AG09319 (cell line): ENCODE results near the gene STIM2.

Experiments
- DNase-seq: peaks from one replicate; pipeline ENCODE4 v3.0.0-alpha.2; 2010; ENCODE audit warnings: low read depth; ENCODE audit errors: extremely low read depth
- TF ChIP-seq, protein P1 (sequence below): IDR thresholded peaks from 2 replicates; pipeline ENCODE4 v1.5.1; 2011; ENCODE audit warnings: low read depth, mild to moderate bottlenecking, inconsistent platforms, low read length, moderate library complexity

Gene STIM2

DNA sequence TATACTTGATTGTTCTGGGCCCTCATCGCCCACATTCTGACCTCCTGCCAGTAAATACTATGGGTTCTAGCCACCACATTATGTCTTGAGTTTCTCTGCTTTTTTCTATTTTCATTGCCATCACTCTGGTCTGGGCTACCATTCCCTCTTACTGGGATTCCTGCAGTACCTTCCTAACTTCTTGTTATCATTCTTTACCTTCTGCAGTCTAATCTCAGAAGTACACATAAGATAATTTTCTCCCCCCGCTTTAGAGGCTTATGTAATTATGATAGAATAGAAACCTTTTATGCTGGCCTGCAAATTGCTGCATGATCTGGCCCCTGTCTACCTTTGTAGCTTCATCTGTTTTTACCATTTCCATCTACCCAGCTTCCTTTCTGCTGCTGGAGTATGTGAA is 19.2 kb downstream of the STIM2 start:
- DNase-seq: no peak
- TF ChIP-seq, protein P1, sequence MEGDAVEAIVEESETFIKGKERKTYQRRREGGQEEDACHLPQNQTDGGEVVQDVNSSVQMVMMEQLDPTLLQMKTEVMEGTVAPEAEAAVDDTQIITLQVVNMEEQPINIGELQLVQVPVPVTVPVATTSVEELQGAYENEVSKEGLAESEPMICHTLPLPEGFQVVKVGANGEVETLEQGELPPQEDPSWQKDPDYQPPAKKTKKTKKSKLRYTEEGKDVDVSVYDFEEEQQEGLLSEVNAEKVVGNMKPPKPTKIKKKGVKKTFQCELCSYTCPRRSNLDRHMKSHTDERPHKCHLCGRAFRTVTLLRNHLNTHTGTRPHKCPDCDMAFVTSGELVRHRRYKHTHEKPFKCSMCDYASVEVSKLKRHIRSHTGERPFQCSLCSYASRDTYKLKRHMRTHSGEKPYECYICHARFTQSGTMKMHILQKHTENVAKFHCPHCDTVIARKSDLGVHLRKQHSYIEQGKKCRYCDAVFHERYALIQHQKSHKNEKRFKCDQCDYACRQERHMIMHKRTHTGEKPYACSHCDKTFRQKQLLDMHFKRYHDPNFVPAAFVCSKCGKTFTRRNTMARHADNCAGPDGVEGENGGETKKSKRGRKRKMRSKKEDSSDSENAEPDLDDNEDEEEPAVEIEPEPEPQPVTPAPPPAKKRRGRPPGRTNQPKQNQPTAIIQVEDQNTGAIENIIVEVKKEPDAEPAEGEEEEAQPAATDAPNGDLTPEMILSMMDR: no peak

DNA sequence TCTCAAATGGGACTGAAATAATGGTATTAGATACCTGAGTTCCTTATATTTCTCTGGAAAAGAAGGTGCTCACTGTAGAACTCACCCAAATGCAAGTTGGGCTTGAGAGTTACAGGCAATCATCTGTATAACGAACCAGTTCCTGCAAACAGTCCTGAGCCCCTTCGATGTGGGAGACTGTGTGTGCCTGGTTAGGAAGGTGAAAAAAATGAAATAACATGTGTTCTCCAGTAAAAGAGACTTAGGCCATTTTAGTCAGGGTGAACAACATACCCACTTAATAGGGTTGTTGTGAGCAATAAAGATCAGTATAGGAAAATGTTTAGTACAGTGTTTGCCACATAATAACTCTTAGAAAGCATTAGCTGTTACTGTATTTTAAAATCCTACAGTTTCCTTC is 23.4 kb downstream of the STIM2 start:
- no peak for DNase-seq
- TF ChIP-seq, protein P1: no peak

DNA sequence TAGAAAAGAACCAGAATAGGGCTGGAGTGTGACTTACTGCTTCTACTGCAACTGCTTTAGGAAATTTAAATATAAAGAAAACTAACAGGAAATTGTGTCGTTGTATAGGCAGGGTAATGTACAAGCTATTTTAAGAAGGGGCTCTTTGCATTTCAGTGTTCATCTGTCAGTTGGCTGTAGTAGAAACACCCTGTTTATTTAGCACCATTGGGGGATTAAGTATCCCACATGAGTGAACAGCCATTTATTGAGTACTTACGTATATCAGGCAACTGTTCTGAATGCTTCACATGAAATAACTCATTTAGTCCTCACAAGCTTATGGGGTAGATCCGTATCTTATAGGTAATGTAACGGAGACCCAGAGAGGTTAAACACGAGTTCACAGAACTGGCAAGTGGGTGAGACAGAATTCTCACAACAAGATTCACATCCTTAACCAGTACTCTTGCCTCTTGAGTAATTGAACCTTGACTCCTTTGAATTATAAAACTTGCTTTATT is 23.9 kb downstream of the STIM2 start:
- TF ChIP-seq, protein P1: no peak
- no peak for DNase-seq

DNA sequence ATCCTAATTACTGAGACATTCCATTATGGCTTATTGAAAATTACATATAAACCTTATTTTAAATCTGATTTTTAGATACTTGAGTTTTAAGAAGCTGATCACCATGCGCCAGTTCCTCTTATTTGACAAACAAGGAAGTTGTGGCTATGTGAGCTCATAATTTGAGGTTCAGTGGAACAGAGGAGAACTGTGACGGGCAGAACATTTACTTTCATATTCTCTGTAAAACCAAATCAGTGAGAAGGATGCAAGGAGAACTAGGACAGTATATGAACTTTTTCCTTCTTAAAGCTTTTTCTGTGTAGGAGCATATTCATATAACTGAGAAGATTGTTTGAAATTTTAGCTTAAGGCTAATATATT is 25.3 kb downstream of the STIM2 start:
- TF ChIP-seq, protein P1: no peak
- DNase-seq: no peak

DNA sequence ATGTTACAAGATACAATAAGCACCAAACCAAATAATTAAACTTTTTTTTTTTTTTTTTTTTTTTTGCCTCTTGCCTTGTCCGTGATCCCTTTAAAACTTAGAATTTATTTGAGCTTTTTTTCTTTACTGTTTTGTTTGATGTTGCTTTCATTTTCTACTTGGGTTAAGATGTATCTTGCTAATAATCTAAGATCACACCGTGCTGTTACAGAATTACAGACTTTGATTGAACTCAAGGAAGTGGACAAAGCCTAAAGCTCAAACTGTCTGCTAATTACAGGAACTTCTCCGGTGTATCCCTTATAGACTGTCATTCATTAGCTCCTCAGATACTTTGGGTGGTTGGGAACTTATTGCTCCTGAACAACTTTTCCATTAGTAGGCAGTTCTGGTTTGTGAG is 26.5 kb downstream of the STIM2 start:
- DNase-seq: no peak
- TF ChIP-seq, protein P1: no peak

DNA sequence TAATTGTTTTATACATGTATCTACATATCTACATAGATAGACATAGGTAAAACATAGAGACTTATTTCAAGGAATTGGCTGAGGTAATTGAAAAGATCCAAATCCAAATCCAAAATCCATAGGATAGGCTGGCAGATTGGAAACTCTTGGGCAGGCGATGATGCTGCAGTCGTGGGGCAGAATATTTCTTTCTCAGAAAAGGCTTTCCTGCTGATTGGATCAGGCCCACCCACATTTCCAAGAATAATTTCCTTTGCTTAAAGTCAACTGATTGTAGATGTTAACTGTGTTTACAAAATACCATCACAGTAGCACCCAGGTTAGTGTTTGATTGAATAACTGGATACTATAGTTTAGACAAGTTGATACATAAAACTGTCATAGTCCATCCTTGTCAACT is 27.2 kb downstream of the STIM2 start:
- DNase-seq: no peak
- TF ChIP-seq, protein P1: no peak

DNA sequence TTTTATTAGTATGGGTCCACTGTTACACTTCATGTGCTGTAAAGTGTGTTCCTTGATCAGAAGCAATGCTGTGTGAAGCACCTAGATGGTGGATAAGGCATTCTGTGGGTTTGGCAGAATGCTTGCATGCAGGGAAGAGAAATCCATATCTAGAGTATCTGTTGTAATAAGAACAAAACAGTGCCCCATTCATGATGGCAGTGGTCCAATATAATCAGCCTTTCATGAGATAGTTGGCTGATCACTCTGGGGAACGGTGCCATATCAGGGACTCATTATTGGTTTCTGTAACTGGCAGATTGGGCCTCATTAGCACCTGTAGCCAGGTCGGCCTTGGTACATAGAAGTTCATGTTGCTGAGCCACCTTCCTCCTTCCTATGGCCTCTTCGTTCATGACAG is 28.7 kb downstream of the STIM2 start:
- DNase-seq: no peak
- TF ChIP-seq, protein P1: no peak
